Endothelial cell of umbilical vein (primary cell): Measurements from ENCODE around the gene CEP72. TPM values are rescaled to one million over a fixed set of nuclear protein-coding genes. Genes with fewer than 3 reads are reported as not detected.

Experiments used
- BruUV-seq: library from RNA; stranded (reverse); fragments of 400-500 nt; replicated peaks from 2 replicates; lab custom pipeline; 2021; lab: Mats Ljungman, UMichigan
- CTCF ChIA-PET: fragments of 300-600, 350-600 bp; sonication (Branson Sonifier 250); formaldehyde crosslinking; loops from one replicate; lab custom pipeline; 2021; ENCODE audit warnings: antibody characterized with exemption, inconsistent platforms; lab: Charles Lee
- POLR2A ChIA-PET: fragments of 300-600, 350-600 bp; sonication (Branson Sonifier 250); formaldehyde crosslinking; loops from one replicate; lab custom pipeline; 2021; ENCODE audit warnings: antibody characterized with exemption, inconsistent platforms; lab: Charles Lee
- DNase-seq: peaks from one replicate; pipeline ENCODE4 v3.0.0-alpha.2; 2011; ENCODE audit warnings: low read depth, low spot score
- FAIRE-seq: peaks from 2 replicates; lab custom pipeline; 2011; peaks lifted over from hg19 to GRCh38; lab: Jason Lieb, UNC
- H2AFZ ChIP-seq: 2 replicates; pipeline ENCODE4 v1.6.0; 2012; ENCODE audit warnings: low read depth, low read length, control low read depth, inconsistent platforms
- H3K27ac ChIP-seq: 2 replicates; pipeline ENCODE4 v1.5.1; 2011; ENCODE audit warnings: low read depth, mild to moderate bottlenecking, control low read depth, low read length, moderate library complexity; ENCODE audit not compliant: insufficient read depth
- H3K27me3 ChIP-seq, 2 experiments: 2 replicates each; pipeline versions ENCODE4 v1.6.0 to v1.6.1; 2011; ENCODE audit warnings: low read length in 2 of 2, mixed read lengths in 1 of 2; ENCODE audit not compliant: control insufficient read depth in 2 of 2, insufficient read depth in 2 of 2
- H3K36me3 ChIP-seq, 2 experiments: 2 replicates in 1 of 2; 3 replicates in 1 of 2; pipeline ENCODE4 v1.5.1; 2011; ENCODE audit warnings: low read length in 2 of 2, mild to moderate bottlenecking in 1 of 2, moderate library complexity in 1 of 2; ENCODE audit not compliant: control insufficient read depth in 2 of 2, insufficient read depth in 2 of 2; ENCODE audit errors: extremely low read depth in 1 of 2
- H3K4me1 ChIP-seq: 3 replicates; pipeline ENCODE4 v1.5.1; 2011; ENCODE audit warnings: mild to moderate bottlenecking, low read length; ENCODE audit not compliant: control insufficient read depth, insufficient read depth; ENCODE audit errors: extremely low read depth
- H3K4me2 ChIP-seq: 2 replicates; pipeline ENCODE4 v1.6.1; 2011; ENCODE audit warnings: low read length, control low read depth, mixed read lengths; ENCODE audit not compliant: insufficient read depth
- H3K4me3 ChIP-seq, 3 experiments: fragments of 200-600 bp in 1 of 3; sonication (generic), shearing (Covaris generic) in 1 of 3; replicated peaks in 1 of 3; 2 replicates each; pipeline ENCODE4 v1.5.1; 2011 to 2016; ENCODE audit warnings: control low read depth in 3 of 3, low read length in 3 of 3, mild to moderate bottlenecking in 2 of 3, inconsistent platforms in 1 of 3, low read depth in 1 of 3, moderate library complexity in 1 of 3; ENCODE audit not compliant: insufficient read depth in 1 of 3
- H3K79me2 ChIP-seq: 2 replicates; pipeline ENCODE4 v1.6.0; 2012; ENCODE audit warnings: low read length, inconsistent platforms; ENCODE audit not compliant: control insufficient read depth, insufficient read depth
- H3K9ac ChIP-seq: replicated peaks from 2 replicates; pipeline ENCODE3; 2011; ENCODE audit warnings: low read length, control low read depth; ENCODE audit not compliant: insufficient read depth; ENCODE audit errors: extremely low read depth
- H3K9me1 ChIP-seq: replicated peaks from 3 replicates; pipeline ENCODE4 v1.6.0; 2011; ENCODE audit warnings: mild to moderate bottlenecking, low read length; ENCODE audit not compliant: control insufficient read depth, insufficient read depth; ENCODE audit errors: extremely low read depth
- H3K9me3 ChIP-seq: replicated peaks from 2 replicates; pipeline ENCODE4 v1.5.1; 2012; ENCODE audit warnings: low read length, inconsistent platforms; ENCODE audit not compliant: control insufficient read depth, insufficient read depth
- H4K20me1 ChIP-seq: replicated peaks from 2 replicates; pipeline ENCODE3; 2011; ENCODE audit warnings: mild to moderate bottlenecking, low read length; ENCODE audit not compliant: control insufficient read depth, insufficient read depth; ENCODE audit errors: extremely low read depth
- CTCF ChIP-seq, 2 donors: IDR thresholded peaks; 1 replicate in 1 of 2; 2 replicates in 1 of 2; pipeline ENCODE4 v1.5.1; 2011; ENCODE audit warnings: low read length in 2 of 2, mild to moderate bottlenecking in 2 of 2, moderate library complexity in 2 of 2, control low read depth in 1 of 2, inconsistent platforms in 1 of 2, low read depth in 1 of 2; ENCODE audit not compliant: insufficient read depth in 1 of 2; ENCODE audit errors: extremely low read depth in 1 of 2
- EZH2 ChIP-seq: IDR thresholded peaks from 2 replicates; pipeline ENCODE4 v1.6.1; 2012; ENCODE audit warnings: borderline replicate concordance, low read depth, mild to moderate bottlenecking, moderate library complexity, low read length, inconsistent platforms; ENCODE audit not compliant: severe bottlenecking
- FOS ChIP-seq: IDR thresholded peaks from 2 replicates; pipeline ENCODE4 v1.6.1; 2011; ENCODE audit warnings: mild to moderate bottlenecking, low read length, moderate library complexity, borderline replicate concordance; ENCODE audit not compliant: insufficient read depth
- GATA2 ChIP-seq: IDR thresholded peaks from 2 replicates; pipeline ENCODE4 v1.7.0; 2011; ENCODE audit warnings: low read depth, mild to moderate bottlenecking, moderate library complexity, mixed read lengths, low read length; ENCODE audit not compliant: insufficient read length, insufficient read depth
- JUN ChIP-seq: IDR thresholded peaks from 2 replicates; pipeline ENCODE4 v1.6.1; 2011; ENCODE audit warnings: borderline replicate concordance, low read depth; ENCODE audit not compliant: insufficient read length, insufficient read depth
- MAX ChIP-seq: IDR thresholded peaks from 2 replicates; pipeline ENCODE4 v1.6.1; 2011; ENCODE audit not compliant: insufficient read depth, insufficient read length
- MYC ChIP-seq: IDR thresholded peaks from one replicate; pipeline ENCODE4 v1.6.1; 2011; ENCODE audit warnings: mild to moderate bottlenecking, low read depth, low read length
- POLR2A ChIP-seq: IDR thresholded peaks from 2 replicates; pipeline ENCODE4 v1.6.1; 2012; ENCODE audit warnings: low read depth, mild to moderate bottlenecking, control low read depth, low read length
- POLR2AphosphoS5 ChIP-seq: IDR thresholded peaks from 2 replicates; pipeline ENCODE4 v1.6.1; 2012; ENCODE audit warnings: low read depth, mild to moderate bottlenecking, control low read depth, low read length, moderate library complexity; ENCODE audit not compliant: insufficient read depth
- dilution Hi-C: fragments of 300-500 bp; cut with MboI; formaldehyde crosslinking; loops from one replicate; pipeline ENCODE4 v1.15.0; 2019; ENCODE audit warnings: low sequenced_read_pairs; ENCODE audit not compliant: extremely low pct_ligation_motif_present
- intact Hi-C: fragments of 100-400 bp; cut with micrococcal nuclease; formaldehyde crosslinking; loops from one replicate; pipeline ENCODE4 v1.10.0; 2022
- polyA plus RNA-seq, 4 experiments: library from polyadenylated mRNA; depleted of rRNA in 3 of 4; stranded (reverse) in 3 of 4; unstranded in 1 of 4; fragments of >200 nt; gene quantifications; 2 replicates each; pipeline versions ENCODE4 v1.2.1 to v1.2.3, GENCODE V29; 2011 to 2012; ENCODE audit warnings: missing spikeins in 1 of 4
- total RNA-seq: library from RNA; stranded (reverse); gene quantifications from 2 replicates; pipeline ENCODE4 v1.2.3, GENCODE V29; 2021

Gene CEP72
- total and polyA plus RNA-seq, 2 donors (not counting 3 experiments of a cell fraction or from before 2014, with no cell fraction given) = 2.9 to 9.5 TPM

- FAIRE-seq (no peak), DNase-seq (no peak)
- Histone ChIP-seq H3K27me3 (peaks cover 2 to 5% of the 10 kb centered on the region in 2 experiments), H3K4me1 (no peaks in the 10 kb centered on the region), H3K79me2 (no peaks in the 10 kb centered on the region), H3K4me3 (no peak overlapping the region), H3K9me1 (no peaks in the 10 kb centered on the region), H4K20me1 (no peaks in the 10 kb centered on the region), H2AFZ (no peak overlapping the region), H3K36me3 (no peaks in the 10 kb centered on the region), H3K27ac (no peak overlapping the region), H3K9me3 (no peaks in the 10 kb centered on the region), H3K9ac (no peak overlapping the region), H3K4me2 (no peak overlapping the region)
- dilution Hi-C loops = no loop called here
- intact Hi-C loops = no loop called here
- TF ChIP-seq EZH2 (no peak), MYC (no peak), JUN (no peak), FOS (no peak), POLR2A (no peak), POLR2AphosphoS5 (no peak), GATA2 (no peak), MAX (no peak), CTCF (IDR thresholded peaks at IDR 0.05; ENCODE audit: extremely low read depth in 1 of 2, insufficient read depth in 1 of 2, low read depth in 1 of 2, low read length in 2 of 2) (no peak)
- no TSS peak for BruUV-seq
- ChIA-PET CTCF (interaction anchor here (0.7 kb wide), 1 partner anchor 9 kb away, joined by 4 read pairs; no protein-coding TSS in a partner anchor), POLR2A (no interaction called here)
Measured at GRCh38 chr5:590346-590745, 21.8 kb upstream of the CEP72 start.
